Endodermal cell (in vitro differentiated cells): ENCODE data around the gene PLA2G2C. TPM values are rescaled to one million over a fixed set of nuclear protein-coding genes. Genes with fewer than 3 reads are reported as not detected.
A peak's percentile ranks its signal among the peaks of the same experiment; 100 is the strongest.
"Not testable (repeated sequence)": the region's sequence is repeated elsewhere in the genome, so short reads cannot be mapped to it uniquely, and the experiment has no call there.

Experiments
- DNase-seq: peaks from one replicate; pipeline ENCODE4 v3.0.0-alpha.2; 2017
- H3K27ac ChIP-seq: 2 replicates; pipeline ENCODE4 v1.5.1; 2013; ENCODE audit warnings: mild to moderate bottlenecking, low read depth, low read length, moderate library complexity
- H3K27me3 ChIP-seq: 2 replicates; pipeline ENCODE4 v1.6.1; 2013; ENCODE audit warnings: mild to moderate bottlenecking, low read length, moderate library complexity; ENCODE audit not compliant: insufficient read depth, control insufficient read depth, poor library complexity, severe bottlenecking
- H3K36me3 ChIP-seq: 2 replicates; pipeline ENCODE4 v1.7.0; 2013; ENCODE audit warnings: mild to moderate bottlenecking, low read length, moderate library complexity; ENCODE audit not compliant: control insufficient read depth, insufficient read depth
- H3K4me1 ChIP-seq: one replicate; pipeline ENCODE4 v1.7.0; 2013; ENCODE audit warnings: low read length; ENCODE audit not compliant: control insufficient read depth, insufficient read depth
- H3K4me3 ChIP-seq: 2 replicates; pipeline ENCODE4 v1.5.1; 2013; ENCODE audit warnings: mild to moderate bottlenecking, low read length, moderate library complexity
- H3K9ac ChIP-seq: 2 replicates; pipeline ENCODE4 v1.6.1; 2013; ENCODE audit warnings: mild to moderate bottlenecking, low read length, moderate library complexity; ENCODE audit not compliant: poor library complexity, severe bottlenecking; ENCODE audit errors: extremely low read depth
- H3K9me3 ChIP-seq: 2 replicates; pipeline ENCODE4 v1.6.1; 2013; ENCODE audit warnings: mild to moderate bottlenecking, low read length, moderate library complexity; ENCODE audit not compliant: control insufficient read depth
- H3K27ac Mint-ChIP-seq: 2 replicates; pipeline ENCODE4 v1.8.0; 2020; ENCODE audit warnings: mixed read lengths
- H3K27me3 Mint-ChIP-seq: 2 replicates; pipeline ENCODE4 v1.8.0; 2021; ENCODE audit warnings: mild to moderate bottlenecking, mixed read lengths; ENCODE audit not compliant: insufficient read depth
- H3K36me3 Mint-ChIP-seq: 2 replicates; pipeline ENCODE4 v1.8.0; 2020; ENCODE audit warnings: low read depth, mixed read lengths
- H3K4me1 Mint-ChIP-seq: 2 replicates; pipeline ENCODE4 v1.8.0; 2020; ENCODE audit warnings: mixed read lengths
- H3K4me3 Mint-ChIP-seq: 2 replicates; pipeline ENCODE4 v1.8.0; 2020; ENCODE audit warnings: mild to moderate bottlenecking, moderate library complexity, mixed read lengths
- H3K9me3 Mint-ChIP-seq: 2 replicates; pipeline ENCODE4 v1.8.0; 2020; ENCODE audit warnings: mild to moderate bottlenecking, mixed read lengths
- CTCF ChIP-seq: fragments of 200-600 bp; sonication (generic); conservative IDR thresholded peaks from 2 replicates; pipeline ENCODE4 v1.5.0; 2021; ENCODE audit warnings: antibody characterized with exemption, mild to moderate bottlenecking
- WGBS, 2 experiments: methylation state at CpG; one replicate each; pipeline versions ENCODE4 v1.1.5 to v1.1.7; 2013; ENCODE audit warnings: missing lambda C conversion rate in 2 of 2, mixed read lengths in 1 of 2; ENCODE audit not compliant: insufficient coverage in 1 of 2, insufficient read length in 1 of 2; 5-methylcytosine and 5-hydroxymethylcytosine counted together
- total RNA-seq, 2 donors: library from RNA; stranded (reverse); fragmentation: NEBNext Ultra II Directional in 1 of 2; extraction: Animal tissue kit (Norgen Biotek cat#: 25700) in 1 of 2; gene quantifications; 2 replicates in 1 of 2; 3 replicates in 1 of 2; pipeline ENCODE4 v1.2.1, GENCODE V29; 2021

PLA2G2C gene
- total RNA-seq, 2 donors from 2014 or later = not detected

DNA sequence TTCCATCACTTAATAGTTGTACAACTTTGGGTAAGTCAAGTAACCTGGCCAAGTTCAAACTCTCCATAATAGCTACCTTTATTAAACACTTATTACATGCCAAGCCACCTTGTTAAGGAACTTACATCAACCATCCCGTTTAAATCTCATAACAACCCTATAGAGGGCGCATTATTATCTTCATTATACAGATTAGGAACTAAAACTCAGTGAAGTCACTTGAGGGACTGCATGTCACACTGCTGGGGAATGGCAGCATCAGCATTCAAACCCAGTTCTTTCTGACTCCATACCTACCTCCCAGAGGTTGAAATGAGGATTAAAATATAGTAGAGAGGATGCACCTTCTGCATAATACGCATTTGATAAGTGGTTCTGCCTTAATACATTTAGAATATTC lies 47.1 kb upstream of the PLA2G2C start:
- Mint-ChIP-seq H3K36me3 (no peaks in the 10 kb centered on the region), H3K4me3 (no peak overlapping the region), H3K27me3 (peaks cover 12% of the 10 kb centered on the region), H3K27ac (no peak overlapping the region), H3K9me3 (peaks cover 13% of the 10 kb centered on the region), H3K4me1 (peaks cover 2% of the 10 kb centered on the region)
- Histone ChIP-seq H3K27me3 (no peaks in the 10 kb centered on the region), H3K4me1 (peaks cover 7% of the 10 kb centered on the region), H3K27ac (no peak overlapping the region), H3K36me3 (no peaks in the 10 kb centered on the region), H3K9ac (no peak overlapping the region), H3K4me3 (no peak overlapping the region), H3K9me3 (no peaks in the 10 kb centered on the region)
- WGBS, 2 experiments = 32 to 34% methylated on average over 2 of the region's 3 CpGs
- peak; percentile 60 for TF ChIP-seq CTCF
- no peak for DNase-seq

DNA sequence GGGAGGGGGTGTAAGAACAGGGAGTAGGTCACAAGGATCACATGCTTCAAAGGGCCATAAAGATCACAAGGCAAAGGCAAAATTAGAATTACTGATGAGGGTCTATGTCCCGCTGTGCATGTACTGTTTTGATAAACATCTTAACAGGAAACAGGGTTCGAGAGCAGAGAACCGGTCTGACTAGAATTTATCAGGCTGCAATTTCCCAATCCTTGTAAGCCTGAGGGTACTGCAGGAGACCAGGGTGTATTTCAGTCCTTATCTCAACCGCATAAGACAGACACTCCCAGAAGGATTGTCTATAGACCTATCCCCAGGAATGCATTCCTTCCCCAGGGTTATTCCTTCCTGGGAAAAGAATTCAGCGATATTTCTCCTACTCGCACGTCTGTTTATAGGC lies 46.2 kb upstream of the PLA2G2C start:
- not testable (repeated sequence) for H3K9me3 ChIP-seq, H3K27me3 ChIP-seq, H3K27ac Mint-ChIP-seq, H3K27ac ChIP-seq, H3K4me3 ChIP-seq, H3K36me3 ChIP-seq, H3K36me3 Mint-ChIP-seq, H3K9ac ChIP-seq, DNase-seq, H3K4me1 Mint-ChIP-seq, H3K4me1 ChIP-seq, H3K4me3 Mint-ChIP-seq
- WGBS, 2 experiments = 82 to 93% methylated on average over 6 to 7 of the region's 7 CpGs
- H3K27me3 Mint-ChIP-seq = peaks cover 20% of the 10 kb centered on the region
- H3K9me3 Mint-ChIP-seq = peaks cover 13% of the 10 kb centered on the region

- Mint-ChIP-seq H3K4me1 (peaks cover 5% of the 10 kb centered on the region), H3K27ac (no peak overlapping the region), H3K27me3 (peaks cover 36% of the 10 kb centered on the region), H3K9me3 (peaks cover 13% of the 10 kb centered on the region), H3K36me3 (no peaks in the 10 kb centered on the region), H3K4me3 (no peak overlapping the region)
- Histone ChIP-seq H3K36me3 (no peaks in the 10 kb centered on the region), H3K27ac (no peak overlapping the region), H3K27me3 (peaks cover under 1% of the 10 kb centered on the region), H3K9me3 (no peaks in the 10 kb centered on the region), H3K9ac (no peak overlapping the region), H3K4me3 (no peak overlapping the region), H3K4me1 (no peaks in the 10 kb centered on the region)
- DNase-seq = no peak
- WGBS, 2 experiments = 92 to 100% methylated on average over 1 to 2 of the region's 2 CpGs
- TF ChIP-seq CTCF = no peak
Measured at GRCh38 chr1:20229171-20229570, 42.9 kb upstream of the PLA2G2C start.

- peaks cover 41% of the 10 kb centered on the region for H3K27me3 Mint-ChIP-seq
Measured at GRCh38 chr1:20228314-20228825, 42.1 kb upstream of the PLA2G2C start.

More at GRCh38 chr1:20228314-20228825, 42.1 kb upstream of the PLA2G2C start:
- Mint-ChIP-seq H3K4me1 (peaks cover 5% of the 10 kb centered on the region), H3K27ac (no peak overlapping the region), H3K9me3 (peaks cover 12% of the 10 kb centered on the region), H3K36me3 (no peaks in the 10 kb centered on the region), H3K4me3 (no peak overlapping the region)
- H3K9me3 ChIP-seq = no peaks in the 10 kb centered on the region
- no peak overlapping the region for H3K9ac ChIP-seq
- H3K4me3 ChIP-seq = no peak overlapping the region
- peaks cover 5% of the 10 kb centered on the region for H3K27me3 ChIP-seq
- no peaks in the 10 kb centered on the region for H3K36me3 ChIP-seq
- no peak for DNase-seq
- no peaks in the 10 kb centered on the region for H3K4me1 ChIP-seq
- no peak for TF ChIP-seq CTCF
- H3K27ac ChIP-seq = no peak overlapping the region
- WGBS, 2 experiments = 87 to 88% methylated on average over 11 of the region's 11 CpGs
